Measurements from ENCODE around the gene ASMTL.

Gene ASMTL

GRCh38 chrX:1487401-1487800, 34.7 kb upstream of the ASMTL start (continued):
- no peak for TF ChIP-seq TSHZ2 (CRISPR knock-in tag; IDR thresholded peaks at IDR 0.05)
- no peak for TF ChIP-seq ARNTL (CRISPR knock-in tag; IDR thresholded peaks at IDR 0.05; ENCODE audit: borderline replicate concordance, low read depth)
- no peak for TF ChIP-seq BACH2 (CRISPR knock-in tag; IDR thresholded peaks at IDR 0.05; ENCODE audit: borderline replicate concordance)
- no peak for TF ChIP-seq SNAI2 (CRISPR knock-in tag; IDR thresholded peaks at IDR 0.05)

GRCh38 chrX:1486749-1487361, 34.1 kb upstream of the ASMTL start:
- peak; percentile 30; the same call in 1 of the 3 replicates for ATAC-seq
- TF ChIP-seq GLIS3 (CRISPR knock-in tag; IDR thresholded peaks at IDR 0.05) = no peak
- no peak for TF ChIP-seq ZNF8 (CRISPR knock-in tag; IDR thresholded peaks at IDR 0.05)
- no peak for TF ChIP-seq ARNTL (CRISPR knock-in tag; IDR thresholded peaks at IDR 0.05; ENCODE audit: borderline replicate concordance, low read depth)
- no peak for TF ChIP-seq TCF4 (CRISPR knock-in tag; IDR thresholded peaks at IDR 0.05; ENCODE audit: borderline replicate concordance)
- TF ChIP-seq RARB (CRISPR knock-in tag; IDR thresholded peaks at IDR 0.05) = no peak
- no peak for TF ChIP-seq CSDC2 (CRISPR knock-in tag; IDR thresholded peaks at IDR 0.05)
- TF ChIP-seq ESRRG (CRISPR knock-in tag; IDR thresholded peaks at IDR 0.05) = no peak
- TF ChIP-seq PPARA (CRISPR knock-in tag; IDR thresholded peaks at IDR 0.05; ENCODE audit: borderline replicate concordance) = no peak
- TF ChIP-seq PATZ1 (CRISPR knock-in tag; IDR thresholded peaks at IDR 0.05; ENCODE audit: borderline replicate concordance) = no peak
- no peak for TF ChIP-seq CSRNP3 (CRISPR knock-in tag; IDR thresholded peaks at IDR 0.05)
- TF ChIP-seq ZFP30 (CRISPR knock-in tag; IDR thresholded peaks at IDR 0.05) = no peak
- TF ChIP-seq ZNF70 (CRISPR knock-in tag; IDR thresholded peaks at IDR 0.05) = no peak
- TF ChIP-seq POU6F1 (CRISPR knock-in tag; IDR thresholded peaks at IDR 0.05; ENCODE audit: borderline replicate concordance, low read depth) = no peak
- no peak for TF ChIP-seq ZNF565 (CRISPR knock-in tag; conservative IDR thresholded peaks at IDR 0.05; ENCODE audit: low read depth)
- TF ChIP-seq TSHZ2 (CRISPR knock-in tag; IDR thresholded peaks at IDR 0.05) = no peak
- no peak for TF ChIP-seq TOX (CRISPR knock-in tag; IDR thresholded peaks at IDR 0.05; ENCODE audit: borderline replicate concordance)
- no peak for TF ChIP-seq CREB5 (CRISPR knock-in tag; IDR thresholded peaks at IDR 0.05; ENCODE audit: low read depth)
- no peak for TF ChIP-seq ISL1 (CRISPR knock-in tag; IDR thresholded peaks at IDR 0.05)
- no peak for TF ChIP-seq ZC3H10 (CRISPR knock-in tag; IDR thresholded peaks at IDR 0.05)
